Measurements from ENCODE around the gene SSC4D. TPM values are rescaled to one million over a fixed set of nuclear protein-coding genes. Genes with fewer than 3 reads are reported as not detected.
"Not testable (repeated sequence)": the region's sequence is repeated elsewhere in the genome, so short reads cannot be mapped to it uniquely, and the experiment has no call there.

SSC4D gene
- total RNA-seq, 1 experiment from 2014 or later: 0.60 TPM

GRCh38 chr7:76383089-76383944, 26.2 kb downstream of the SSC4D start:
- no peak for DNase-seq (ENCODE audit: low read depth)

- DNase-seq (ENCODE audit: low read depth): no peak
These were observed 27.7 kb downstream of the SSC4D start for GRCh38 chr7:76381814-76382213.

DNA sequence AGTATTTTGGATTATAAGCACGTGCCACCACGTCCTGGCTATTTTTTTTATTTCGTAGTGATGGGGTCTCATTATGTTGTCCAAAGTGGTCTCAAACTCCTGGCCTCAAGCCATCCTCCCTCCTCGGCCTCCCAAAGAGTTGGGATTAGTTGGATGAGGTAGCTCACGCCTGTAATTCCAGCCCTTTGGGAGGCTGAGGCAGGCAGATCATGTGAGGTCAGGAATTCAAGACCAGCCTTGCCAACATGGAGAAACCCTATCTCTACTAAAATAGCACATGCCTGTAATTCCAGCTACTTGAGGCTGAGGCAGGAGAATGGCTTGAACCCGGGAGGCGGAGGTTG, 28.9 kb downstream of the SSC4D start:
- DNase-seq (ENCODE audit: low read depth): no peak

GRCh38 chr7:76377186-76377918, 32.1 kb downstream of the SSC4D start:
- no peak for DNase-seq (ENCODE audit: low read depth)

DNA sequence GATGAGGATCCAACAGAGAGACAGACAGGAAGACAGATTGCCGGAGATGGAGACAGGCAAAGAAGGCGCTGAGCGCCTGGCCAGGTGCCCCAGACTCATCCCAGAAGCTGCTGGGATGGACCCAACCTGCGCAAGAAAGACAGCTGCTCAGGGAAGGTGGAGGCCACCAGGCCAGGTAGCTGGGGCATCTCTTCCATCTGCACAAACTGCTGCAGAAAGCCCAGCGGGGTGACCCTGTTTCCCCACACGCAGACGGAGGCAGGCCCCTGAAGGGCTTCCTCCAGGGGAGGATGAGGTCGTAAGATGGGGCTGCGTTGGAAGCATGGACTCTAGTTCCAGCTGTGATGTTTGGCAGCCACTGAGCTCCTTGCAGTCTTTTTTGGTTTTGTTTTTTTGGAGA, 34.2 kb downstream of the SSC4D start:
- no peak for DNase-seq (ENCODE audit: low read depth)

DNA sequence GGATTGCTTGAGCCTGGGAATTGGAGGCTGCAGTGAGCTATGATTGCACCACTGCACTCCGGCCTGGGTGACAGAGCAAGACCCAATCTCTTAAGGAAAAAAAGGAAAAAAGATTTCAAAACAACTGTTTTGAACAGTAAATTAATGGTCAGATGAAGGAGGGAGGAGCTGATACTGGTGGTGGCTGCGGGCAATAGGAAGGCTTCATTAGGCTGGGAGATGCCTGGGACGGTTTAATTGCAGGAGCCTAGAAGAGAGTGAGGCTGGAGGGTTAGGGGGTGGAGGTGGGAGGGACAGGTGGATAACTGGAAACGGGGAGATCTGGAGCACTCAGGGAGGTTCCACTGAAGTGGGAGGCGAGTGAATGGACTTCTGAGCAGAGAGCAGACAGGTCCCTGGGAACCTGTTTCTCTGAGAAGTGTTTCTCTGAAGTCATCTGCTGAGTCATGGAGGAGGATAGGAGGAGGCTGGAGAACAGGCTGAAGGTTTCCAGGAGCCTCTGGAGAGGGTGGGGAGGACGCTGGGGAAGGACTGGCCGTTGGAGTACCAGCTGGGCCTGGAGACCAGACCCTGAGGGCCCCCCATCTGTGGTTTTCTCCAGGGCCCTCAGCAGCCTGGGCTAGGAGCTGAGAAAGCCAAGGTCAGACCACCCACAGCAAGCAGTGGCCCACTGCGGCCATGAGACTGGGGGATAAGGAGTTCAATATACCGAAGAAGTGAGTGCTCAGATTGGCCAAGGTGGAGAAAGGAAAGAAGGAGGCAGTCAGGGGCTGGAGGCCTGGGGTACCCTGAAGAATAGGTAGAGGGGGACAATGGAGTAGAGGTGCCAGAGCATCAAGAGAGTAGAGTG, 36.3 kb downstream of the SSC4D start:
- DNase-seq (ENCODE audit: low read depth): peak; percentile 64

GRCh38 chr7:76371396-76371795, 38.1 kb downstream of the SSC4D start:
- no peak for DNase-seq (ENCODE audit: low read depth)

GRCh38 chr7:76369018-76369417, 40.5 kb downstream of the SSC4D start:
- DNase-seq (ENCODE audit: low read depth): no peak

DNA sequence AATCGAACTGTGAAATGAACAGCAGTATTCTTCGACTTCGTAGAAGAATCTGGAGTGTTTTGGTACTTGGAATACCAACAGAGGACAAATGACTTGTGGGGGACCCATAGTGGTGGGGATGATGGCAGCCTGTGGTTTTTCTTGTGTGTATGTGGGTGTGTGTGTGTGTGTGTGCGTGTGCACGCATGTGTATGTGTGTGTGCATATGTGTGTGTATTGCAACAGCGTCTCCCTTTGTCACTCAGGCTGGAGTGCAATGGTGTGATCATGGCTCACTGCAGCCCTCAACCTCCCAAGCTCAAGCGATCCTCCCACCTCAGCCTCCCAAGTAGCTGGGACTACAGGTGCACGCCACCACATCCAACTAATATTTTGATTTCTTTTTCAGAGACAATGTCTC, 41.3 kb downstream of the SSC4D start:
- no peak for DNase-seq (ENCODE audit: low read depth)

DNA sequence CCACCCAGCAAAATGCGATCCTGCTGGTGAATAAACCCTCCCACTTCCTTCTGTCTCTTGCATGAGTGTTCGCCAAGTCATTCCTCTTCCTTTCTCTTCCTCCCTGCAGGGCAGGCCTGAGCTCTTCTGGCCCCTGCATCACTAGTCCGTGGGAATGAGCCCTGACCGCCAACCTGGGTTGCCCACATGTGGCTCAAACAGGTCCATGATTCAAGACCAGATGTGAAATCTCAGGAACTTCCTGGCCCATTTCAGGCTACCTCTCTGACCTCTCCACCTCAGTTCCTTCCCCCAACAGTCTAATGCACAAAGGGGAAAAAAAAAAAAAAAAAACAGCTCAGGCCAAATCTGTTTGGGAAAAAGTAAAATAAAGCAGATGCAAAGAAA, 45.3 kb downstream of the SSC4D start:
- DNase-seq (ENCODE audit: low read depth): peak; percentile 88

GRCh38 chr7:76363754-76364153, 45.7 kb downstream of the SSC4D start:
- not testable (repeated sequence) for DNase-seq (ENCODE audit: low read depth)

GRCh38 chr7:76359978-76360638, 49.4 kb downstream of the SSC4D start:
- DNase-seq (ENCODE audit: low read depth): no peak

GRCh38 chr7:76359111-76359977, 50.2 kb downstream of the SSC4D start:
- DNase-seq (ENCODE audit: low read depth): peak; percentile 98

GRCh38 chr7:76358481-76359110, 50.9 kb downstream of the SSC4D start, which contains the start of gene YWHAG:
Gene YWHAG, minus strand, starts transcription at chr7:76358991. Its CDS starts 183 bp downstream, at chr7:76358808.
- DNase-seq (ENCODE audit: low read depth): peak; percentile 84

DNA sequence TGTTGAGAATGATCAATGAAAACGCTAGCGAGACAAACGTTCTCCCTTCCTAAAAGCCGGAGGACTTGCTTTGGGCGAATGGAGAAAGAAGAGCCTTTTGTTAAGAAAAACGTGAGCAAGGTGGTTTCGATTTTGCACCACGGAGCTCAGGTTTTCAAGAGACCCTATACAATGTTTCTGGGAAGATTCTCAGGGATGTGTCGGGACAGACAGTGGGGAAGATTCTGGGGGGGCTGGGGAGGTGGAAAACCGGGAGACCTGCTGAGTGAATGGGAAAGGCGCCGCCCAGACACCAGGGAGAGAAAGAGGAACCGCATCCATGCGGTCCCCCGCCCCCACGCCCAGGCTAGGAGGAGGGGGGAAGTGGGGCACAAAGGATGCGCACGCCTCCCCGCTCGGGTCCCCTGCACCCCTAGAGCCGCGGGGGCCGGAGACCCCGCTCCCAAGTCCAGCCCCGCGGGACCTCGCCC, 51.5 kb downstream of the SSC4D start:
- DNase-seq (ENCODE audit: low read depth): peak; percentile 39

- DNase-seq (ENCODE audit: low read depth): no peak
These were observed 52.0 kb downstream of the SSC4D start for GRCh38 chr7:76357475-76358010.

GRCh38 chr7:76356823-76357222, 52.7 kb downstream of the SSC4D start:
- peak; percentile 40 for DNase-seq (ENCODE audit: low read depth)

DNA sequence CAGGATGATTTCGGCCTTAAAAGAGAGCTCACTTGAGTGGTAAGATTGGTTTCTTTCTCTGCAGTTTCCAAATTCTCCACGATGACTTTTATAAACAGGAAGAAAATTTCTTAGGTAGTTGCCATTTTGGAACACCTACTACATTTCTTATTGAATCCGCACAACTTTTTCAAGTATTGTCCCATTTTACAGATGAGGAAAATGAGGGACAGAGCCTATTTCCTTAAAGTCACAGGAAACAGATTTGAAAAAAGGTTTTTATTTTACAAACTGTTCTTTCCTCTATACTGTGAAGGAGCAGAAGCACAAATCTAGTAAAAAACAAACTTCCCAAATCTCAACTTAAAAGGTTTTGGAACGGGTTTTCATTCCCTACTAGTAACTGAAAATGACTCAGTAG, 53.4 kb downstream of the SSC4D start:
- DNase-seq (ENCODE audit: low read depth): no peak

GRCh38 chr7:76354981-76355730, 54.3 kb downstream of the SSC4D start:
- no peak for DNase-seq (ENCODE audit: low read depth)
